ENCODE data around the gene TGM2.
"Not testable (repeated sequence)": the region's sequence is repeated elsewhere in the genome, so short reads cannot be mapped to it uniquely, and the experiment has no call there.

Gene TGM2

DNA sequence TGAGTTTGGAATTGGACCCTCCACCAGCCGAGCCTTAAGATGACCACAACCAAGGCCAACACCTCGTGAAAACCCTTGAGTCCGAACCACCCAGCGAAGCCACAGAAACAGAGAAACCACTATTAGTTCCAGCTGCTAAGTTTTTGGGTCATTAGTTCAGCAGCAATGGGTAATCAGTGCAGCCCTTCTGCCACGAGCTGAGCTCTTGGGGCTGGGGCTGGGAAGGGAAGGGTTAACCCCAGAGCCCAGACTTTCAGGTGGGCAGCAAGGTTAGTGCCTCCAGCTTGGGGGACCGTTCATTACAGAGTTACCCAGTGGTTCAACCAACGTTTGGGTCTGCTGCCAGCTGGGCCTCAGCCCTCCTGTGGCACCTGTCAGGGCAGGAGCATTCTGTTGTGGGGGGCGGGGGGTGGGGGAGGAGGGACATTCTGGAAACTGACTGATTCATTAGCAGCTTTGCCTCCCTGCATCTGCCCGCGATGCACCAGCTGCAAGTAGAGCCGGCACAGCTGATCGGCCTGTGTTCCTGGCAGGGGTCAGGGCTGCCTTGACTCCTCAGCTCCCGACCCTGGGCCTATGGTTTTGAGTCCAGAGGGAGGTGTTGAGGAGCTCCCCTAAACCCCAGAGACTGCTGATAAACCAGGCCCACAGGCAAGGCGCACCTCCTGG lies 52.7 kb downstream of the TGM2 start:
- FAIRE-seq = no peak

- FAIRE-seq = no peak
Measured at GRCh38 chr20:38111366-38112232, 53.5 kb downstream of the TGM2 start.

DNA sequence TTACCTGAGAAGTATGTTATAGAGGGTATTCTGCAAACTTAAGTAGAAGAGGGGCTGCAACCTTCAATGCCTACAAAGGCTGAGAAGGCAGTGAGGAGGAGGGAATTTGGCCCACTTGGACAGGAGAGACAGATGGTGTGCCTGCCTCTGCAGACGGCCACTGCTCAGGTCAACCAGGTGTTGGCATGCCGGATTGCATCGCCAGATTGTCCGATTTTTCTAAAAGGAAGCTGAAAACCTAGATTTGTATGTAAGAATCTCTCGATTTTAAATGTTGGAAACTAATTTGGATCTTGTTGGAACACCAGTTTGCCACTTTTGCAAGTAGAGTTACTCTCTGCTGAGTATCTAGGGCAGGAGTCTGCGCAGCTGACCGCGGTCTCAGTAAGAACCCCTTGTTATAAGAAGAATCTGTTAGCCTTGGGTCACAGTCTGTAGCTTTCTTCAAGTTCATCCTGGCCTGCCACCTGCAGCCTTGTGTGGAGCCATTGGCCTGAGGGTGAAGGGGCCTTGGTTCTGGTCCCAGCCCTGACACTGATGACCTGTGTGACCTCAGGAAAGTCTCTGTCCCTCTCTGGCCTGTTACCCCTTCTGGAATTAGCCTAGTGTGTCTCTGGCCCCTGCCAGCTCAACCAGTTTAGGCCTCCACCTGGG lies 54.4 kb downstream of the TGM2 start:
- no peak for FAIRE-seq

DNA sequence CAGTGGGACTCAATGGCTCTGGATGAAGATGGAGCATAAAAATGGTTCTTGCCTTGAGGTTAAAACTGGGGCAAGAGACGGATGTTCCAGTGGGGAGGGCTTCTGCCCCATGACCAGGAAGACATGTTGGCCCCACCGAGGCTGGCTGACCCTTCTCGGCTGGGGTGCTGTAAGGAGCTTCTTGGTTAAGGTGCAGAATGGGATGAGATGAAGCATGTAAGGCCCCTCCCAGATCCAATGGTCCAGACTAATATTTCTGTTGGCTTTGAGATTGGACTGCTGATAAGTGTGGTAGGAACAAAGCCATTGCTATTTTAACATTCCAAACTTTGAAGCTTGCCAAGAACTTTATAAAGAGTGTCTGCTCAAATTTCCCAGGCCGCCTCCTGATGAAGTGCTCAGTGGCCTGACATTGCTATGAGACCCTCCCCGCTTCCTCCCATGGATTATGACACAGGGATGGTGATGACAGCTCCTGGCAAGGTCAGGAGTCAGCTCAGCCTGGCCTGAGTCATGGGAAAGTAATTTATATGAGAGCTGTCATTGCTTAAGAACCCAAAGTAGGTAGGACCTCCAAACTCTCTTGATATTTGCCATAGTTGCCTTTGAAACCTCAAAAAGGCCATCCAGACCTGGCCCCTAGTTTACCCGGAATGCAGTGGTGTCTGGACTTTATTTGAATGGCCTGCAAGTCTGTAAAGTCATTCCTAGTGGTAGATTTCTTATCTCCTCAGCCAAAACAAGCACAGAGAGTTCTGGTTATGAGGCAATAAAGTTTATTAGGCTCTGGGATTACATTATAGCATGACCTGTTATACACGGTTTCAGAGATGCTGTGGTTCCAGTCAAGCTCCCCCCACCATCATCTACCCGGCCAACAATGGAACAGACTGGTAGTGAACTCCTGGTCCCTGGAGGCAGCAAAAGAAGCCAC lies 55.2 kb downstream of the TGM2 start:
- no peak for FAIRE-seq

- no peak for FAIRE-seq
Measured at GRCh38 chr20:38108986-38109541, 56.0 kb downstream of the TGM2 start.

- FAIRE-seq = no peak
Measured at GRCh38 chr20:38108438-38108985, 56.6 kb downstream of the TGM2 start.

DNA sequence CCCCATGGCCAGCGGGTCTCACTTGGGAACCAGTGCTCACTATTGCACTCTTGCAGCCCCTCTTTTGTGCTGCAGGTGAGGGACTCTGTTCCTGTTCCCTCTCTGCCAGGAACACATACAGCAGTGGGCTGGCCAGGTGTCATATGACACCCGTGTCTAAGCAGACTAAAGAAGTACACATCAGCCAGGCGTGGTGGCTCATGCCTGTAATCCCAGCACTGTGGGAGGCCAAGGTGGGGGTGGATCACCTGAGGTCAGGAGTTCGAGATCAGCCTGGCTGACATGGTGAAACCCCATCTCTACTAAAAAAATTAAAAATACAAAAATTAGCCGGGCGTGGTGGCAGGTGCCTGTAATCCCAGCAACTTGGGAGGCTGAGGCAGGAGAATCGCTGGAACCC lies 57.2 kb downstream of the TGM2 start:
- not testable (repeated sequence) for FAIRE-seq

- FAIRE-seq = not testable (repeated sequence)
Measured at GRCh38 chr20:38107386-38107785, 57.7 kb downstream of the TGM2 start.

- FAIRE-seq = no peak
Measured at GRCh38 chr20:38106461-38106860, 58.6 kb downstream of the TGM2 start.

DNA sequence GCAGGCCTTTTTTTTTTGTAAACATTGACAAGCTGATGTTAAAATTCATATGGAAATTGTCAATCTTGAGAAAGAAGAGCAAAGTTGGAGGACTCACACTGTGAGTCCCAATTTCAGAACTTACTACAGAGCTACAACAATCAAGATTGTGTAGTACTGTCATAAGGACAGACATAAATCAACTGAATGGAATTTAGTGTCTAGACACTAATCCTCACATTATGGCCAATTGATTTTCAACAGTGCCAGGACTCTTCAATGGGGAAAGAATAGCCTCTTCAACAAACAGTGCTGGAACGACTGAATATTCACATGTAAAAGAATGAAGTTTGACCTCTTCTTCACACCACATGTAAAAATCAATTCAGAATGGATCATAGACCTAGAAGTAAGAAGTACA lies 60.8 kb downstream of the TGM2 start:
- FAIRE-seq = no peak

- not testable (repeated sequence) for FAIRE-seq
Measured at GRCh38 chr20:38102206-38102605, 62.9 kb downstream of the TGM2 start.

DNA sequence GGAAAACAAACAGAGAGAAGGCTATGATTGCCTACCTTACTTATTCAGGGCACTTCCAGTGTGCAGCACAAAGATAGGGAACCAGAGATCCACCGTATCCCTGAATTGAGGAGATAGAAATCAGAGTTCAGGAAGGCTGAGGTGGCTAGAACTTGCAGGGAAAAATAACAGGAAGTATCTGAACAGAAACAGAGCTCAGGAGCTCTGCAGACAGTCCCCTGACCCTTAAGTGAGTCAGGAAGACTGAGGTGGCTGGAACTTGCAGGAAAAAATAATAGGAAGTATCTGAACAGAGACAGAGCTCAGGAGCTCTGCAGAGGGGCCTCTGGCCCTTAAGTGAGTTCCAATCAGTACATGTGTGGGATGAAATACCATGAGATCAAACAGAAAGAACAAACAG lies 66.1 kb downstream of the TGM2 start:
- FAIRE-seq = no peak

- FAIRE-seq = no peak
Measured at GRCh38 chr20:38095017-38095686, 69.9 kb downstream of the TGM2 start.

GRCh38 chr20:38094373-38094891 lies 70.6 kb downstream of the TGM2 start:
- no peak for FAIRE-seq

GRCh38 chr20:38093641-38094077 lies 71.4 kb downstream of the TGM2 start:
- FAIRE-seq = no peak

DNA sequence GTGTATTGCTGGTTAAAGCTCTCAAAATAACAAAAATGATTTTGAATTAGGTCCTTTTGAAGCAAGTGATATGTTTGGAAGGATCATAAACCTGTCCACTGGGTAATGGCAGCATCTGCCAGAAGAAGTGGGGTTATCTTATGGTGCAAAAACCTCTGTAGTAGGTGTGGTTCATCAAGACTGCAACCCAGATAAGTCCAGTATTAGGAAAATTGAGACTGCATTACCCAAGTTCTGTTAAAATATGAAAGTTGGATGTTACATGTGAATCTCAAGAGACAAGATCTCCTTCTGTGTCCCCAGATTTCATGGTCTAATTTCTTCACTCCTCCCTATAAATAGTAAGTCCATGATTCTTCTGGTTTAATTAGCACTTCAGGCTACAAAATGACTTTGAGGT lies 72.2 kb downstream of the TGM2 start:
- no peak for FAIRE-seq

- no peak for FAIRE-seq
Measured at GRCh38 chr20:38092260-38092857, 72.7 kb downstream of the TGM2 start.

GRCh38 chr20:38091441-38092216 lies 73.4 kb downstream of the TGM2 start:
- FAIRE-seq = no peak

- no peak for FAIRE-seq
Measured at GRCh38 chr20:38090061-38090460, 75.0 kb downstream of the TGM2 start.

GRCh38 chr20:38089500-38089899 lies 75.6 kb downstream of the TGM2 start:
- no peak for FAIRE-seq
